Femur (tissue), 1 donor: ENCODE data around the gene OSBPL7.

Experiments used
- DNase-seq: peaks from one replicate; pipeline ENCODE4 v3.0.0-alpha.2; 2017

OSBPL7 gene

GRCh38 chr17:47821424-47822391 lies at the start of gene OSBPL7:
Gene OSBPL7, minus strand, starts transcription at chr17:47821794. Its CDS starts 1,516 bp downstream, at chr17:47820278.
- peak; percentile 90 for DNase-seq

- no peak for DNase-seq
Measured at GRCh38 chr17:47871048-47871447, 49.5 kb upstream of the OSBPL7 start.

- DNase-seq = no peak
Measured at GRCh38 chr17:47870056-47870455, 48.5 kb upstream of the OSBPL7 start.

GRCh38 chr17:47869114-47869513 lies 47.5 kb upstream of the OSBPL7 start:
- no peak for DNase-seq

GRCh38 chr17:47867813-47868533 lies 46.4 kb upstream of the OSBPL7 start:
- DNase-seq = no peak

GRCh38 chr17:47866941-47867340 lies 45.3 kb upstream of the OSBPL7 start:
- DNase-seq = no peak

- no peak for DNase-seq
Measured at GRCh38 chr17:47864791-47865216, 43.2 kb upstream of the OSBPL7 start.

GRCh38 chr17:47862621-47863440 lies 41.2 kb upstream of the OSBPL7 start:
- no peak for DNase-seq

GRCh38 chr17:47860386-47860785 lies 38.8 kb upstream of the OSBPL7 start:
- no peak for DNase-seq

GRCh38 chr17:47857551-47858455 lies 36.2 kb upstream of the OSBPL7 start:
- DNase-seq = no peak

- DNase-seq = no peak
Measured at GRCh38 chr17:47856830-47857229, 35.2 kb upstream of the OSBPL7 start.

GRCh38 chr17:47855737-47856136 lies 34.1 kb upstream of the OSBPL7 start:
- DNase-seq = peak; percentile 53

- no peak for DNase-seq
Measured at GRCh38 chr17:47853616-47854015, 32.0 kb upstream of the OSBPL7 start.

- DNase-seq = no peak
Measured at GRCh38 chr17:47852113-47852949, 30.7 kb upstream of the OSBPL7 start.

- DNase-seq = no peak
Measured at GRCh38 chr17:47851764-47852112, 30.1 kb upstream of the OSBPL7 start.

- no peak for DNase-seq
Measured at GRCh38 chr17:47850692-47851573, 29.3 kb upstream of the OSBPL7 start, which contains the start of gene SP6. Gene SP6, minus strand, starts transcription at chr17:47851163. Its CDS starts 2,734 bp downstream, at chr17:47848429.

- DNase-seq = no peak
Measured at GRCh38 chr17:47850373-47850691, 28.7 kb upstream of the OSBPL7 start.

- DNase-seq = no peak
Measured at GRCh38 chr17:47848198-47848513, 26.6 kb upstream of the OSBPL7 start.

- no peak for DNase-seq
Measured at GRCh38 chr17:47847341-47848197, 26.0 kb upstream of the OSBPL7 start.
